Skeletal muscle satellite cell (primary cell): ENCODE data around the gene ACBD3.

Source experiments
- H3K27me3 ChIP-seq: 2 replicates; pipeline ENCODE4 v1.7.0; 2013; ENCODE audit warnings: low read length; ENCODE audit not compliant: control insufficient read depth, insufficient read depth
- H3K36me3 ChIP-seq: 2 replicates; pipeline ENCODE4 v1.7.0; 2013; ENCODE audit warnings: mild to moderate bottlenecking, control low read depth, low read length; ENCODE audit not compliant: insufficient read depth
- H3K4me1 ChIP-seq: 2 replicates; pipeline ENCODE4 v1.7.0; 2013; ENCODE audit warnings: low read length; ENCODE audit not compliant: control insufficient read depth, insufficient read depth
- H3K4me2 ChIP-seq: 2 replicates; pipeline ENCODE4 v1.7.0; 2013; ENCODE audit warnings: mild to moderate bottlenecking, low read length
- H3K4me3 ChIP-seq: 2 replicates; pipeline ENCODE4 v1.7.0; 2013; ENCODE audit warnings: low read length
- H3K9ac ChIP-seq: 2 replicates; pipeline ENCODE4 v1.7.0; 2013; ENCODE audit warnings: mild to moderate bottlenecking, low read depth, low read length, moderate library complexity
- H3K9me3 ChIP-seq: replicated peaks from 2 replicates; pipeline ENCODE4 v1.7.0; 2013; ENCODE audit warnings: mild to moderate bottlenecking, control low read depth, low read length

The ACBD3 gene

DNA sequence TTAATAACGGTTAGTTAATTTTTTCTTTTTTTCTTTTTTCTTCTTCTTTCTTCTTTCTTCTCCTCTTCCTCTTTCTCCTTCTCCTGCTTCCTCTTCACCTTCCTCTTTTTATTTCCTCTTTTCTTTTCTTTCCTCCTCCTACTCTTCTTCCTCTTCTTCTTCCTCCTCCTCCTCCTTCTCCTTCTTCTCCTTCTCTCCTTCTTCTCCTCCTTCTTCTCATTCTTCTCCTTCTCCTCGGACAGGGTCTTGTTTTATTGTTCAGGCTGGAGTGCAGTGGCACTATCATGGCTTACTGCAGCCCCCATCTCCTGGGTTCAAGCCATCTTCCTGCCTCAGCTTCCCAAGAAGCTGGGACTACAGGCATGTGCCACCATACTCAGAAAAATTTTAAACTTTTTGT lies 13.4 kb upstream of the ACBD3 start:
- Histone ChIP-seq H3K4me3 (no peak overlapping the region), H3K9ac (no peak overlapping the region), H3K36me3 (no peaks in the 10 kb centered on the region), H3K4me2 (no peak overlapping the region), H3K27me3 (peaks cover 20% of the 10 kb centered on the region), H3K9me3 (no peaks in the 10 kb centered on the region), H3K4me1 (no peaks in the 10 kb centered on the region)

DNA sequence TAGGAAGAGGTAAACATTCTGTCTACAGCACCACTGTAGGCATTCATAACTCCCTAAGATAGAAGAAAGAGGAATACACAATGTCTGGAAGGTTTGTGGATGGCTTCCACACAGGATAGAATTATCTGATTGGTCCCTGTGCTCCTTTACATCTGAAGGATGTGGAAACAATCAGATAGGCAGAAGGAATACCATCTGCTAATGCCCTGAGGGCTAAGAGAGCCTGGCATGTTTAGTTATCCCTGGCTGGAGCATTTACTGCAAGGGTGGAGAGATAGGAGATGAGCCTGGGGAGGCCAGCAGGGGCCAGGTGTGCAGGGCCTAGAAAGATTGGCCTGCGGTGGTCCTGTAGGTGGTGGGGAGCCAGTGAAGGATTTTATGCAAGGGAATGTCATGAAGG lies 8.6 kb upstream of the ACBD3 start:
- no peak overlapping the region for H3K4me2 ChIP-seq
- no peaks in the 10 kb centered on the region for H3K9me3 ChIP-seq
- H3K27me3 ChIP-seq = peaks cover 9% of the 10 kb centered on the region
- H3K36me3 ChIP-seq = no peaks in the 10 kb centered on the region
- no peak overlapping the region for H3K9ac ChIP-seq
- H3K4me3 ChIP-seq = no peak overlapping the region
- no peaks in the 10 kb centered on the region for H3K4me1 ChIP-seq

DNA sequence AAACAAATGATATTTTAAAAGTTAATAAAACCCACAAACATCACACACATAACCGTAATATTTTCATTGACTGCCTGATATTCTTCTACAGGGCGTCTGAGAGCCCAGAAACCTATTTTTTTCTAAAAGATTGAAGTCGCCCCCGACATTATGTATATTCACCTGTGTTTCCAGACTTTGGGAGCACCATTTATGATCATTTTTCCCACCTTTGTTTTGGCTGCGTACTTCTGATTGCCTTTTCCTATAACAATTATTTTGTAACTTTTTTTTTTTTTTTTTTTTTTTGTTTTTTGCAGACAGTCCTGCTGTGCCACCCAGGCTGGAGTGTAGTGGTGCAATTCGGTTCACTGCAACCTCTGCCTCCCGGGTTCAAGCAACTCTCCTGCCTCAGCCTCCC lies 839 bp upstream of the ACBD3 start:
- H3K36me3 ChIP-seq = peaks cover 6% of the 10 kb centered on the region
- H3K9ac ChIP-seq = peak overlapping the region; percentile 97
- H3K4me1 ChIP-seq = peaks cover 21% of the 10 kb centered on the region
- peak overlapping the region; percentile 95 for H3K4me3 ChIP-seq
- H3K9me3 ChIP-seq = no peaks in the 10 kb centered on the region
- H3K4me2 ChIP-seq = peak overlapping the region; percentile 92
- H3K27me3 ChIP-seq = no peaks in the 10 kb centered on the region

DNA sequence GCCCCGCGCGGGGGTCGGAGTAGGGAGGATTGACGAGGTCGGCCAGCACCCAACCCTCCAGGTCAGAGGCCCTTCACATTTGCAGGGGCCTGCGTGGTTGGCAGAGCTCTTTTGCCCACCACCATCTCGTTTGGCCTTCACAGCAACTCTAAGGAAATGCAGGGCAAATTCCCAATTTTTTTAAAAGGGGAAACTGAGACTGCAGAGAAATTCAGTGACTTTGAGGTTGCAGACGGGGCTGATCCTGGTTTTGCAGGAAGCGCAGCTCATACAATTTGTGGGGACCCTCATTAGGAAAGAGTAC lies 430 bp upstream of the ACBD3 start:
- H3K4me2 ChIP-seq = peak overlapping the region; percentile 92
- peaks cover 6% of the 10 kb centered on the region for H3K36me3 ChIP-seq
- peaks cover 25% of the 10 kb centered on the region for H3K4me1 ChIP-seq
- peak overlapping the region; percentile 95 for H3K4me3 ChIP-seq
- peak overlapping the region; percentile 97 for H3K9ac ChIP-seq
- no peaks in the 10 kb centered on the region for H3K27me3 ChIP-seq
- no peaks in the 10 kb centered on the region for H3K9me3 ChIP-seq

DNA sequence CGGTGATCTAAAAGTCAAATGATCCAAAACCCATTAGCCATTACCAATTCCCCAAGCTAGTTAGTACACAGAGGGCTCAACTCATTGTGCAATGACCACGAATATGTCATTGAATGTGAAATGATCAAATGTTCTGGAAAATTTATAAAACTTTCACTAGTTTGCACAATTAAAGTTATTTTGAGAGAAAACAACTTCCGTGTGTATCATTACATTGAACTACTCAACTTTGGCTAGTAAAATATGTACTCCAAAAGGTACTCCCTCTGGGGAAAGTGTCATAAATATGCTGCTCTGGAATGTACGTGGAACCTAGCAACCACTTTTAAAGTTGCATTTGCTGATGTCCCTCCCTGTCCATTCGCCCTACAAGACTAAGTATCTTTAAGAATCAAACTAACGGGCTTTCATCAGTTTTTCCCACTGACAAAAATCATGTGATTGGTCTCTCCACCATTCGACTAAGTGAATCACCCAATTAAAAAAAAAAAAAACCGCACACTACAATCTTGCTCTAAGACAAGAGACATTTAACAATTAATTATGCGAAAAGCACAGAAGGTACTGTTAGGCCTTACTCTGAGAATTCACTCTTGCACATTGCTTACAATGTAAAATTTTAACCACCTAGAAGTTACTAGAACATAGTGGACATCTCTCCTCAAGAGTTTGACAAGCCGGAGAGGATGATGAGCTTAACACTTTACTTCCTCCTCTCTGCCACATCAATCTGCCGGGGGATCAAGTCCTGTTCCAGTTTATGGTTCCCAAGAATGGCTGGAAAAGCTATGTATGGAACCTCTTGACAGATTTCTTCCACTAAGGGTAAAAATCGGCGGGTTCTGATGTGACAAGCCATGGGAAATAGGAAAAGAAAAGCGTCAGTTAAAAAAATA lies 1.2 kb downstream of the ACBD3 start:
- peaks cover 29% of the 10 kb centered on the region for H3K4me1 ChIP-seq

DNA sequence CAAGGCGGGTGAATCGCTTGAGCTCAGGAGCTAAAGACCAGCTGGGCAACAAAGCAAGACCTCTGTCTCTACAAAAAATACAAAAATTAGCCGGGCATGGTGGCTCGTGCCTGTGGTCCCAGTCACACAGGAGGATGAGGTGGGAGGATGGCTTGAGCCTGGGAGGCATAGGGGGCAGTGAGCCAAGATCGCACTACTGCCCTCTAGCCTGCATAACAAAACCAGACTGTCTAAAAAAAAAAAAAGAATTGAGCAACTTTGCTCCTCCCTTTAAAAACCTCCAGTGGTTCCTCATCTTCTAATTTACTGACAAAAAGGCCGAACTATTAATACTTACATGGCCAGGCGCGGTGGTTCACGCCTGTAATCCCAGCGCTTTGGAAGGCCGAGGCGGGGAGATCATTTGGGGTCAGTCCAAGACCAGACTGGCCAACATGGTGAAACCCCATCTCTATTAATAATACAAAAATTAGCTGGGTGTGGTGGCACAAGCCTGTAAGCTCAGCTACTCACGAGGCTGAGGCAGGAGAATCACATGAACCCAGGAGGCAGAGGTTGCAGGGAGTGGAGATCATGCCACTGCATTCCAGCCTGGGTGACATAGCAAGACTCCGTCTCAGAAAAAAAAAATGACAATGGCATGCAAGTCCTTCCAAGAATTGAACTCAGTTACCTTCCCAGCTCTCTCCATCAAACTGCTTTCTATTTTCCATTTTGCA lies 4.4 kb downstream of the ACBD3 start:
- Histone ChIP-seq H3K27me3 (no peaks in the 10 kb centered on the region), H3K4me1 (peaks cover 27% of the 10 kb centered on the region), H3K9me3 (no peaks in the 10 kb centered on the region), H3K4me3 (peak overlapping the region; percentile 39), H3K4me2 (peak overlapping the region; percentile 73), H3K36me3 (peaks cover 25% of the 10 kb centered on the region), H3K9ac (peak overlapping the region; percentile 34)

More for the DNA sequence above, 1.2 kb downstream of the ACBD3 start:
- Histone ChIP-seq H3K27me3 (no peaks in the 10 kb centered on the region), H3K9me3 (no peaks in the 10 kb centered on the region), H3K4me2 (peak overlapping the region; percentile 92), H3K4me3 (peak overlapping the region; percentile 95), H3K36me3 (peaks cover 15% of the 10 kb centered on the region), H3K9ac (peak overlapping the region; percentile 97)

DNA sequence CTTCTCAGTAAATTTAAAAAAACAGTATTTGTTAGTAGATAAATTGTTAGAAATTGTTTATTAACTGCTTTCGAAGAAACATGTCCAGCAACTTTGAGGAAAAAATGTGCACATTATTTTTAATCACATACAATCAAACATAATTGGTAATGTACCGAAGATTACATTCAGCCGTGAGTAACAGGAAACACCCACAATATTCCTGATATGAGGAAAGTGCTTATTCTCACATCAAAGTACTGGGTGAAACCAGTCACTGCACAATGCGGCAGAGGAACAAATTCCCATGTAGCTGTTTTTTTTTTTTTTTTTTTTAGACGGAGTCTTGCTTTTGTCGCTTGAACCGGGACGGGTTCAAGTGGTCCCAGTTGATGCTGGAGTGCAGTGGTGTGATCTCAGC lies 9.7 kb downstream of the ACBD3 start:
- Histone ChIP-seq H3K36me3 (peaks cover 29% of the 10 kb centered on the region), H3K4me1 (peaks cover 3% of the 10 kb centered on the region), H3K9ac (no peak overlapping the region), H3K4me3 (no peak overlapping the region), H3K27me3 (no peaks in the 10 kb centered on the region), H3K9me3 (no peaks in the 10 kb centered on the region), H3K4me2 (no peak overlapping the region)

DNA sequence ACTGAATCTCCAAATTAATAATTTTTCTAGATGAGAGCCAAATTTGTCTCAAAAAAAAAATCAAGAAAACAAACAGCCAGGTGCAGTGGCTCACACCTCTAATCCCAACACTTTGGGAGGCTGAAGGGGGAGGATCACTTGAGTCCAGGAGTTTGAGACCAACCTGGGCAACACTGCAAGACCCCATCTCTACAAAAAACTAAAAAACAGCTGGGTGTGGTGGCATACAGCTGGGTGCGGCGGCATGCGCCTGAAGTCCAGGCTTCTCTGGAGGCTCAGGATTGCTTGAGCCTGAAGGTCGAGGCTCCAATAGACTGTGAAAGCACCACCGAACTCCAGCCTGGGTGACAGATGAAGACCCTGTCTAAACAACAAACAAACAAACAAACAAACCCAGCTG lies 14.0 kb downstream of the ACBD3 start:
- H3K27me3 ChIP-seq = no peaks in the 10 kb centered on the region
- no peak overlapping the region for H3K9ac ChIP-seq
- peaks cover 12% of the 10 kb centered on the region for H3K36me3 ChIP-seq
- H3K4me2 ChIP-seq = no peak overlapping the region
- no peak overlapping the region for H3K4me3 ChIP-seq
- H3K9me3 ChIP-seq = no peaks in the 10 kb centered on the region
- H3K4me1 ChIP-seq = no peaks in the 10 kb centered on the region

DNA sequence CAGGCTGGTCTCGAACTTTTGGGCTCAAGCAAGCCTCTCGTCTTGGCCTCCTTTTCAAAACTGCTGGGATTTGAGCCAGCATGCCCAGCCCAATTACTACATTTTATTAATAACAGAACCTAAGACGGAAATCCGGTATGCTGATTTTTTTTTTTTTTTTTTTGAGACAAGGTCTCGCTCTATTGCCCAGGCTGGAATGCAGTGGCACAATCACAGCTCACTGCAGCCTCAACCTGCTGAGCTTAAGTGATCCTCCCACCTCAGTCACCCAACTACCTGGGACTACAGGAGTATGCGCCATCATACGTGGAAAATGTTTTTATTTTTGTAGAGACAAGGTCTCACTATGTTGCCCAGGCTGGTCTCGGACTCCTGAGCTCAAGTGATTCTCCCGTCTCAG lies 20.2 kb downstream of the ACBD3 start:
- Histone ChIP-seq H3K9ac (no peak overlapping the region), H3K4me3 (no peak overlapping the region), H3K4me2 (no peak overlapping the region), H3K36me3 (peaks cover 36% of the 10 kb centered on the region), H3K27me3 (no peaks in the 10 kb centered on the region), H3K4me1 (no peaks in the 10 kb centered on the region), H3K9me3 (no peaks in the 10 kb centered on the region)

DNA sequence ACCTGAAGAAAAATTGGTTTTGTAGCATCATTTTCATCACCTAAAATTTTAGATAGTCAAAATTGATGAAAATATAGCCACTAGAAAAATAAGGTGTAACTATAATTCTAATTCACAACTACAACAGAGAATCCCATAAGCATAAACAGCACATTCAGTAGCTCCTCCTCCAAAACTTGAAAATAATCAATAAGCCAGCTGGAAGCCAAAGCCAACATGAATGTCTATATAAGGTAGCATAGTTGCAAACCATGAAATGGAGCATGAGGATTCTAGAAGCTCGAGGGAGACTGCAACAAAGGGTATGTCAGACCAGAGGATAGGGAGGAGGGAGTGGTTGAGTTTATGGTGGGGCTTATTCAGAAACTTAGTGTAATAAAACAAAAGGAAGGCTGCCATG lies 22.4 kb downstream of the ACBD3 start:
- Histone ChIP-seq H3K36me3 (peaks cover 52% of the 10 kb centered on the region), H3K4me3 (no peak overlapping the region), H3K9ac (no peak overlapping the region), H3K9me3 (no peaks in the 10 kb centered on the region), H3K4me1 (no peaks in the 10 kb centered on the region), H3K4me2 (no peak overlapping the region), H3K27me3 (no peaks in the 10 kb centered on the region)

DNA sequence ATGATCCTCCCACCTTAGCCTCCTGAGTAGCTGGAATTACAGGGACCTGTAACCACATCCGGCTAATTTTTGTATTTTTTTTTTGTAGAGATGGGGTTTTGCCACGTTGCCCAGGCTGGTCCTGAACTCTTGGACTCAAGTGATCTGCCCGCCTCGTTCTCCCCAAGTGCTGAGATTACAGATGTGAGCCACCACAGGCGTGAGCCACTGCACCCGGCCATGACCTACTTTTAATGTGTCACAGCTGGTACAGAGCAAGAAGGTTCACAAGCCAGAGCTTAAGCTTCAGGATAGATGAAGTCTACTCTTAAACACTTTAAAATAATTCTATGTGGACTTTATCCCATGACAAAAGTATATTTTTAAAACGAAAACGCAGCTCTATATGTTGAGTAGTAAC lies 23.6 kb downstream of the ACBD3 start:
- Histone ChIP-seq H3K4me3 (no peak overlapping the region), H3K36me3 (peaks cover 64% of the 10 kb centered on the region), H3K27me3 (no peaks in the 10 kb centered on the region)

DNA sequence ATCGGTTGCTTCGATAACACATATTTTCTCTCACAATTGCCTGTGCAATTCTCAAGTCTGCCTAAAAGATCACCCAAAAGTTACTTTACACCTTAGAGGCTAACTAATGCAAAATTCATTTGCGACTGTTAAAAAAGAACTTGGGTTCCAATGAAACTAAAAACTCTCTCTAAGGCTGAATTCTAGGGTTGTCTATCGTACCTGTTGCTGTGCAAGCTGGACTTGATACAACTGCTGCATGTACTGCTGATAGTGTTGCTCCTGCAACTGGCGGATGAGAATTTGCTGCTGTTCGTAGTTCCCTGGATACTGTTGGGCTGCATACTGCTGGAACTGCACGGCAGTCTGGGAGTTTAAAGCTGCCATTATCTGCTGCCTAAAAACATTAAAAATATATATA lies 27.6 kb downstream of the ACBD3 start:
- Histone ChIP-seq H3K4me2 (no peak overlapping the region), H3K36me3 (peaks cover 68% of the 10 kb centered on the region), H3K4me3 (no peak overlapping the region), H3K27me3 (no peaks in the 10 kb centered on the region), H3K4me1 (no peaks in the 10 kb centered on the region), H3K9ac (no peak overlapping the region), H3K9me3 (no peaks in the 10 kb centered on the region)

More for the DNA sequence above, 23.6 kb downstream of the ACBD3 start:
- Histone ChIP-seq H3K4me2 (no peak overlapping the region), H3K9me3 (no peaks in the 10 kb centered on the region), H3K9ac (no peak overlapping the region), H3K4me1 (no peaks in the 10 kb centered on the region)
